Measurements from ENCODE around the gene APOBEC2.

APOBEC2 gene

GRCh38 chr6:41073203-41073967 lies 20.4 kb downstream of the APOBEC2 start:
- H3K18ac ChIP-seq (ENCODE audit: low read depth in 1 of 2, low read length in 2 of 2) = peak overlapping the region; percentile 92 to 98
- peaks cover 7% of the 10 kb centered on the region for H3K79me1 ChIP-seq (replicated peaks; ENCODE audit: low read length, poor library complexity, severe bottlenecking)
- H3K4me2 ChIP-seq (ENCODE audit: low read length, poor library complexity, severe bottlenecking) = peak overlapping the region; percentile 61
- peak overlapping the region in 1 of 2 experiments; percentile 20 for H3K23ac ChIP-seq (ENCODE audit: low read length in 2 of 2)
- H4K91ac ChIP-seq (ENCODE audit: low read length) = peak overlapping the region; percentile 96
- H3K9ac ChIP-seq (ENCODE audit: low read length) = peak overlapping the region; percentile 96
- H3K4ac ChIP-seq (ENCODE audit: low read depth in 1 of 2, low read length in 2 of 2) = peak overlapping the region; percentile 39 to 96
- H3K36me3 ChIP-seq (ENCODE audit: control insufficient read depth in 1 of 2, insufficient read depth in 2 of 2, low read depth in 1 of 2, low read length in 2 of 2) = peaks cover 0 to 21% of the 10 kb centered on the region in 2 experiments
- peak overlapping the region; percentile 94 for H3K27ac ChIP-seq (ENCODE audit: low read length, poor library complexity, severe bottlenecking)
- no peaks in the 10 kb centered on the region for H3K9me3 ChIP-seq (ENCODE audit: control insufficient read depth, low read length)
- no peaks in the 10 kb centered on the region for H3K4me1 ChIP-seq (ENCODE audit: control insufficient read depth, insufficient read depth, low read depth, low read length)
- H2BK12ac ChIP-seq (ENCODE audit: low read length in 2 of 2) = no peak overlapping the region
- H2BK5ac ChIP-seq (ENCODE audit: low read depth, low read length, poor library complexity, severe bottlenecking) = peak overlapping the region; percentile 96
- DNase-seq = peak; percentile 89
- peak overlapping the region; percentile 85 to 88 for H3K4me3 ChIP-seq (ENCODE audit: insufficient read depth in 1 of 2, low read depth in 1 of 2, low read length in 2 of 2)
- H3K14ac ChIP-seq (ENCODE audit: low read length in 2 of 2) = peak overlapping the region; percentile 72 to 87
- H2AFZ ChIP-seq (ENCODE audit: low read depth, low read length) = no peak overlapping the region
- peak overlapping the region; percentile 94 for H2BK15ac ChIP-seq (ENCODE audit: low read depth, poor library complexity, severe bottlenecking)
- H4K8ac ChIP-seq (ENCODE audit: low read length) = peak overlapping the region; percentile 77
- H3K27me3 ChIP-seq (ENCODE audit: control insufficient read depth in 1 of 2, insufficient read depth in 1 of 2, low read length in 2 of 2) = no peaks in the 10 kb centered on the region
- peak overlapping the region; percentile 97 for H2BK120ac ChIP-seq (ENCODE audit: low read depth, low read length)
- WGBS = under 1% methylated on average over 59 of the region's 74 CpGs
- H2AK5ac ChIP-seq (ENCODE audit: low read length, severe bottlenecking) = peak overlapping the region; percentile 94

- H3K9ac ChIP-seq (ENCODE audit: low read length) = peak overlapping the region; percentile 96
- H4K8ac ChIP-seq (ENCODE audit: low read length) = peak overlapping the region; percentile 66
- no peak overlapping the region for H2AK5ac ChIP-seq (ENCODE audit: low read length, severe bottlenecking)
- no peak overlapping the region for H2BK5ac ChIP-seq (ENCODE audit: low read depth, low read length, poor library complexity, severe bottlenecking)
- no peaks in the 10 kb centered on the region for H3K4me1 ChIP-seq (ENCODE audit: control insufficient read depth, insufficient read depth, low read depth, low read length)
- peak overlapping the region; percentile 37 to 92 for H3K18ac ChIP-seq (ENCODE audit: low read depth in 1 of 2, low read length in 2 of 2)
- peak; percentile 58 for DNase-seq
- 13% methylated on average over 8 of the region's 11 CpGs for WGBS
- H2AFZ ChIP-seq (ENCODE audit: low read depth, low read length) = no peak overlapping the region
- H2BK15ac ChIP-seq (ENCODE audit: low read depth, poor library complexity, severe bottlenecking) = no peak overlapping the region
- H3K79me1 ChIP-seq (replicated peaks; ENCODE audit: low read length, poor library complexity, severe bottlenecking) = peaks cover 11% of the 10 kb centered on the region
- H3K4me2 ChIP-seq (ENCODE audit: low read length, poor library complexity, severe bottlenecking) = peak overlapping the region; percentile 61
- H3K9me3 ChIP-seq (ENCODE audit: control insufficient read depth, low read length) = no peaks in the 10 kb centered on the region
- peak overlapping the region in 1 of 2 experiments; percentile 90 for H3K4ac ChIP-seq (ENCODE audit: low read depth in 1 of 2, low read length in 2 of 2)
- no peak overlapping the region for H3K23ac ChIP-seq (ENCODE audit: low read length in 2 of 2)
- H3K36me3 ChIP-seq (ENCODE audit: control insufficient read depth in 1 of 2, insufficient read depth in 2 of 2, low read depth in 1 of 2, low read length in 2 of 2) = peaks cover 0 to 20% of the 10 kb centered on the region in 2 experiments
- H3K4me3 ChIP-seq (ENCODE audit: insufficient read depth in 1 of 2, low read depth in 1 of 2, low read length in 2 of 2) = peak overlapping the region; percentile 85 to 88
- H3K27me3 ChIP-seq (ENCODE audit: control insufficient read depth in 1 of 2, insufficient read depth in 1 of 2, low read length in 2 of 2) = no peaks in the 10 kb centered on the region
- peak overlapping the region in 1 of 2 experiments; percentile 15 for H2BK12ac ChIP-seq (ENCODE audit: low read length in 2 of 2)
- H3K14ac ChIP-seq (ENCODE audit: low read length in 2 of 2) = peak overlapping the region in 1 of 2 experiments; percentile 81
- H3K27ac ChIP-seq (ENCODE audit: low read length, poor library complexity, severe bottlenecking) = peak overlapping the region; percentile 87
- H2BK120ac ChIP-seq (ENCODE audit: low read depth, low read length) = no peak overlapping the region
- no peak overlapping the region for H4K91ac ChIP-seq (ENCODE audit: low read length)
Observed at GRCh38 chr6:41073968-41074691, 21.1 kb downstream of the APOBEC2 start.

GRCh38 chr6:41074692-41075436 lies 21.9 kb downstream of the APOBEC2 start:
- peak overlapping the region; percentile 61 for H3K4me2 ChIP-seq (ENCODE audit: low read length, poor library complexity, severe bottlenecking)
- H2AFZ ChIP-seq (ENCODE audit: low read depth, low read length) = no peak overlapping the region
- no peak overlapping the region for H2BK15ac ChIP-seq (ENCODE audit: low read depth, poor library complexity, severe bottlenecking)
- no peak overlapping the region for H3K4ac ChIP-seq (ENCODE audit: low read depth in 1 of 2, low read length in 2 of 2)
- no peaks in the 10 kb centered on the region for H3K27me3 ChIP-seq (ENCODE audit: control insufficient read depth in 1 of 2, insufficient read depth in 1 of 2, low read length in 2 of 2)
- H2AK5ac ChIP-seq (ENCODE audit: low read length, severe bottlenecking) = no peak overlapping the region
- H3K27ac ChIP-seq (ENCODE audit: low read length, poor library complexity, severe bottlenecking) = no peak overlapping the region
- no peak overlapping the region for H2BK12ac ChIP-seq (ENCODE audit: low read length in 2 of 2)
- no peak overlapping the region for H3K18ac ChIP-seq (ENCODE audit: low read depth in 1 of 2, low read length in 2 of 2)
- peaks cover 2 to 20% of the 10 kb centered on the region in 2 experiments for H3K36me3 ChIP-seq (ENCODE audit: control insufficient read depth in 1 of 2, insufficient read depth in 2 of 2, low read depth in 1 of 2, low read length in 2 of 2)
- peak overlapping the region; percentile 96 for H3K9ac ChIP-seq (ENCODE audit: low read length)
- H2BK120ac ChIP-seq (ENCODE audit: low read depth, low read length) = no peak overlapping the region
- DNase-seq = no peak
- 61% methylated on average over 7 of the region's 11 CpGs for WGBS
- H2BK5ac ChIP-seq (ENCODE audit: low read depth, low read length, poor library complexity, severe bottlenecking) = no peak overlapping the region
- no peaks in the 10 kb centered on the region for H3K4me1 ChIP-seq (ENCODE audit: control insufficient read depth, insufficient read depth, low read depth, low read length)
- H3K9me3 ChIP-seq (ENCODE audit: control insufficient read depth, low read length) = no peaks in the 10 kb centered on the region
- no peak overlapping the region for H3K23ac ChIP-seq (ENCODE audit: low read length in 2 of 2)
- no peak overlapping the region for H4K91ac ChIP-seq (ENCODE audit: low read length)
- H4K8ac ChIP-seq (ENCODE audit: low read length) = no peak overlapping the region
- no peak overlapping the region for H3K14ac ChIP-seq (ENCODE audit: low read length in 2 of 2)
- H3K4me3 ChIP-seq (ENCODE audit: insufficient read depth in 1 of 2, low read depth in 1 of 2, low read length in 2 of 2) = peak overlapping the region in 1 of 2 experiments; percentile 88
- H3K79me1 ChIP-seq (replicated peaks; ENCODE audit: low read length, poor library complexity, severe bottlenecking) = peaks cover 7% of the 10 kb centered on the region
